IPS-18a (cell line): ENCODE data around the gene PHACTR2.
A peak's percentile ranks its signal among the peaks of the same experiment; 100 is the strongest.
"Not testable (repeated sequence)": the region's sequence is repeated elsewhere in the genome, so short reads cannot be mapped to it uniquely, and the experiment has no call there.

ENCODE experiments used
- H3K27ac ChIP-seq: one replicate; pipeline ENCODE4 v1.5.1; 2013; ENCODE audit warnings: low read length
- H3K27me3 ChIP-seq: one replicate; pipeline ENCODE4 v1.6.1; 2013; ENCODE audit warnings: mild to moderate bottlenecking, low read length; ENCODE audit not compliant: control insufficient read depth, insufficient read depth
- H3K36me3 ChIP-seq: one replicate; pipeline ENCODE4 v1.6.1; 2013; ENCODE audit warnings: low read depth, low read length; ENCODE audit not compliant: control insufficient read depth
- H3K4me1 ChIP-seq: one replicate; pipeline ENCODE4 v1.6.1; 2013; ENCODE audit warnings: low read depth, low read length; ENCODE audit not compliant: control insufficient read depth
- H3K4me3 ChIP-seq: one replicate; pipeline ENCODE4 v1.5.1; 2013; ENCODE audit warnings: low read length
- H3K9ac ChIP-seq: one replicate; pipeline ENCODE4 v1.6.1; 2013; ENCODE audit warnings: mild to moderate bottlenecking, low read length, moderate library complexity
- H3K9me3 ChIP-seq: one replicate; pipeline ENCODE4 v1.6.1; 2013; ENCODE audit warnings: low read depth, low read length; ENCODE audit not compliant: control insufficient read depth

PHACTR2 gene

GRCh38 chr6:143652841-143653331 lies 24.9 kb upstream of the PHACTR2 start:
- no peaks in the 10 kb centered on the region for H3K9me3 ChIP-seq
- no peaks in the 10 kb centered on the region for H3K27me3 ChIP-seq
- no peaks in the 10 kb centered on the region for H3K36me3 ChIP-seq
- H3K4me1 ChIP-seq, result no peaks in the 10 kb centered on the region
- no peak overlapping the region for H3K4me3 ChIP-seq
- no peak overlapping the region for H3K27ac ChIP-seq
- H3K9ac ChIP-seq, result no peak overlapping the region

- Histone ChIP-seq H3K9me3 (peaks cover 2% of the 10 kb centered on the region), H3K9ac (no peak overlapping the region), H3K27me3 (no peaks in the 10 kb centered on the region), H3K4me3 (no peak overlapping the region), H3K36me3 (no peaks in the 10 kb centered on the region), H3K27ac (no peak overlapping the region), H3K4me1 (no peaks in the 10 kb centered on the region)
These were observed 22.2 kb upstream of the PHACTR2 start for GRCh38 chr6:143655541-143655940.

GRCh38 chr6:143656026-143656425 lies 21.7 kb upstream of the PHACTR2 start:
- H3K4me1 ChIP-seq, result no peaks in the 10 kb centered on the region
- H3K9ac ChIP-seq, result no peak overlapping the region
- no peaks in the 10 kb centered on the region for H3K36me3 ChIP-seq
- H3K4me3 ChIP-seq, result no peak overlapping the region
- no peak overlapping the region for H3K27ac ChIP-seq
- H3K27me3 ChIP-seq, result no peaks in the 10 kb centered on the region
- H3K9me3 ChIP-seq, result peaks cover 4% of the 10 kb centered on the region

GRCh38 chr6:143657809-143658208 lies 20.0 kb upstream of the PHACTR2 start:
- H3K4me1 ChIP-seq, result no peaks in the 10 kb centered on the region
- no peak overlapping the region for H3K4me3 ChIP-seq
- no peaks in the 10 kb centered on the region for H3K27me3 ChIP-seq
- peaks cover 4% of the 10 kb centered on the region for H3K9me3 ChIP-seq
- H3K9ac ChIP-seq, result no peak overlapping the region
- no peaks in the 10 kb centered on the region for H3K36me3 ChIP-seq
- no peak overlapping the region for H3K27ac ChIP-seq

GRCh38 chr6:143660170-143660569 lies 17.6 kb upstream of the PHACTR2 start:
- not testable (repeated sequence) for H3K9ac ChIP-seq, H3K27me3 ChIP-seq, H3K4me3 ChIP-seq, H3K9me3 ChIP-seq, H3K36me3 ChIP-seq, H3K27ac ChIP-seq, H3K4me1 ChIP-seq

- Histone ChIP-seq H3K9me3 (peaks cover 4% of the 10 kb centered on the region), H3K4me3 (no peak overlapping the region), H3K27ac (no peak overlapping the region), H3K4me1 (no peaks in the 10 kb centered on the region), H3K9ac (no peak overlapping the region), H3K36me3 (no peaks in the 10 kb centered on the region), H3K27me3 (no peaks in the 10 kb centered on the region)
These were observed 13.6 kb upstream of the PHACTR2 start for GRCh38 chr6:143664171-143664570.

GRCh38 chr6:143666007-143666406 lies 11.8 kb upstream of the PHACTR2 start:
- not testable (repeated sequence) for H3K9ac ChIP-seq, H3K27me3 ChIP-seq, H3K27ac ChIP-seq, H3K4me3 ChIP-seq, H3K4me1 ChIP-seq, H3K9me3 ChIP-seq, H3K36me3 ChIP-seq

GRCh38 chr6:143669483-143669882 lies 8.3 kb upstream of the PHACTR2 start:
- H3K9ac ChIP-seq, H3K9me3 ChIP-seq, H3K27ac ChIP-seq, H3K4me3 ChIP-seq, H3K36me3 ChIP-seq, H3K27me3 ChIP-seq: not testable (repeated sequence)
- peaks cover 16% of the 10 kb centered on the region for H3K4me1 ChIP-seq

GRCh38 chr6:143673669-143674068 lies 4.1 kb upstream of the PHACTR2 start:
- no peaks in the 10 kb centered on the region for H3K36me3 ChIP-seq
- no peaks in the 10 kb centered on the region for H3K9me3 ChIP-seq
- no peak overlapping the region for H3K27ac ChIP-seq
- no peaks in the 10 kb centered on the region for H3K27me3 ChIP-seq
- peaks cover 42% of the 10 kb centered on the region for H3K4me1 ChIP-seq
- peak overlapping the region; percentile 19 for H3K4me3 ChIP-seq
- no peak overlapping the region for H3K9ac ChIP-seq

GRCh38 chr6:143674483-143675381 lies 3.0 kb upstream of the PHACTR2 start:
- Histone ChIP-seq H3K4me3 (peak overlapping the region; percentile 42), H3K27ac (no peak overlapping the region), H3K9me3 (no peaks in the 10 kb centered on the region), H3K4me1 (peaks cover 49% of the 10 kb centered on the region), H3K9ac (no peak overlapping the region), H3K27me3 (no peaks in the 10 kb centered on the region), H3K36me3 (no peaks in the 10 kb centered on the region)

GRCh38 chr6:143675382-143675900 lies 2.3 kb upstream of the PHACTR2 start:
- Histone ChIP-seq H3K27me3 (no peaks in the 10 kb centered on the region), H3K27ac (no peak overlapping the region), H3K9me3 (no peaks in the 10 kb centered on the region), H3K4me1 (peaks cover 56% of the 10 kb centered on the region), H3K36me3 (no peaks in the 10 kb centered on the region), H3K9ac (no peak overlapping the region), H3K4me3 (peak overlapping the region; percentile 42)

GRCh38 chr6:143675946-143676345 lies 1.8 kb upstream of the PHACTR2 start:
- no peaks in the 10 kb centered on the region for H3K36me3 ChIP-seq
- peak overlapping the region; percentile 42 for H3K4me3 ChIP-seq
- no peak overlapping the region for H3K27ac ChIP-seq
- H3K9ac ChIP-seq, result no peak overlapping the region
- no peaks in the 10 kb centered on the region for H3K9me3 ChIP-seq
- peaks cover 58% of the 10 kb centered on the region for H3K4me1 ChIP-seq
- no peaks in the 10 kb centered on the region for H3K27me3 ChIP-seq
